T-helper 1 cell (primary cell): Measurements from ENCODE around the gene GCSAM.
A peak's percentile ranks its signal among the peaks of the same experiment; 100 is the strongest.

Experiments used
- DNase-seq, 5 donors: peaks; one replicate each; pipeline ENCODE4 v3.0.0-alpha.2; 2012 to 2020
- total RNA-seq, 4 donors: gene quantifications; one replicate each; lab custom pipeline; 2026; lab: John Stamatoyannopoulos, UW

The GCSAM gene, protein sequence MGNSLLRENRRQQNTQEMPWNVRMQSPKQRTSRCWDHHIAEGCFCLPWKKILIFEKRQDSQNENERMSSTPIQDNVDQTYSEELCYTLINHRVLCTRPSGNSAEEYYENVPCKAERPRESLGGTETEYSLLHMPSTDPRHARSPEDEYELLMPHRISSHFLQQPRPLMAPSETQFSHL
- total RNA-seq: 26.7 to 60.5 (median 38.4) reads per million in 4 donors

- peak; percentile 25 to 84 (median 62) for DNase-seq
Measured at GRCh38 chr3:112132975-112133448, at the start of gene GCSAM. TSS of gene GCSAM (minus strand) at chr3:112133248. CDS start at chr3:112133120, 128 bp downstream.

DNA sequence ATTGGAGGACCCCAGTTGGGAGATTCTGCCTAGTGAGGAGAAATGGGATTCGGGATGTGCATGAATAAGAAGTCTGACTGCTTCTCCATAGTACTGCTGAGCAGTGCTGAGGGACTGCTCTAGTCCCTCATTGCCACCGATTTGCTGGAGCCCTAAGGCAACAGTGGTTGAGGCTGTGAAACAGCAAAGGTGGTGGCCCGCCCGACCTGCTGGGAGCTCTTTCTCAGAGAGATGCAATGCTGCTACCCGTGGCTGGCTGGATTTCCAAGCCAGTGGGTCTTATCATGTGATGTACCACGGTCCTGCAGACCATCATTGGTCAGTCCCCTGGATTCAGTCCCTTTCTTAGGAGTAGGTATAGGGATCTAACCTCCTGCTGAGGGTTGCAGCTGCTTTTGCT lies 42.6 kb upstream of the GCSAM start:
- DNase-seq: no peak

DNA sequence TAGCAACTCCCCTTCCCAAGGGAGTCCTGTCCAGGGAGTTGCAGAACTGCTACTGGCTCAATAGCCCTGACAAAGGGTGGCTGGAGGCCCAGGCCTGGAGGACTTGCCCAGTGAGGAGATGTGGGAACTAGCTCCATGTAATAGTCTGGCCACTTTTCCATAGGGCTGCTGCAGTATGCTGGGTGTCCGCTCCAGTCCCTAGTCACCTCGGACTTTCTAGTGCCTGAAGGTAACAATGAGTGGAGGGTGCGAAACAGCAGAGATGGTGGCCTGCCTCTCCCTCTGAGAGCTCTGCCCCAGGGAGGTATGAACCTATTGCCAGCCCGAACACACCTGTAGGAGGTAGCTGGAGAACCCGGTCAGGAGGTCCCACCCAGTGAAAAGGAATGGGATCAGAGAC lies 42.0 kb upstream of the GCSAM start:
- DNase-seq: no peak

DNA sequence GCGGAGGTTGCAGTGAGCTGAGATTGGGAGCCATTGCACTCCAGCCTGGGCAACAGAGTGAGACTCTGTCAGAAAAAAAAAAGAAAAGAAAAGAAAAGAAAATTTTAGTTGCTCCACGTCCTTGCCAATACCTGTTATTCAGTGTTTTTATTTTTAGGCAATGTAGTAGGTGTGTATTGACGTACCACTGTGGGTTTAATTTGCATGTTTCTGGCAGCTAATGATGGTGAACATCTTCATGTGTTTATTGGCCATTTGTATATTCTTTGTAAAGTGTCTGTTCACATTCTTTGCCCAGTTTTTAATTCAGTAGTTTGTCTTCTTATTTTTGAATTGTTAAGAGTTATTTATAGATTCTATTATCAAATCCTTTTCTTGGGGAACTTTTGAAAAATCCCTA lies 38.1 kb upstream of the GCSAM start:
- no peak for DNase-seq

- DNase-seq: no peak
Measured at GRCh38 chr3:112170046-112170445, 37.0 kb upstream of the GCSAM start.

DNA sequence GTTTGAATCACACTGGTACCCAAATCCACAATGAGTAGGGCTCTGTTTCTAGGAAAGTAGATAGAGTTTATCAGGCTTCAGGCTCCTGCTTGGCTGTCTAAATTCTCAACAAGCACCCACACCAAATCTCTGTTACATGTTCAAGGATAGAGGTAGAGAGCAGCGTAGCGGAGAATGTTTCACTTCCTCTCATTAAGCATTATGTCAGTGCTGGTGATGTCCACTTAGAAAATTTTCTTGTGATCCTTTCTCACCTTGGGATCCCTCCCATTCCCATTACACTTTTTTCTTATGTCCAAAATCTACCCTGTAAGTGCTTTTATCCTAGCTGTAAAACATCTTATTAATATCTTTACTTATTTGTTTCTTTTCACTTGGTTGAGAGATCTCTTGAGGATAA lies 34.7 kb upstream of the GCSAM start:
- DNase-seq: no peak

DNA sequence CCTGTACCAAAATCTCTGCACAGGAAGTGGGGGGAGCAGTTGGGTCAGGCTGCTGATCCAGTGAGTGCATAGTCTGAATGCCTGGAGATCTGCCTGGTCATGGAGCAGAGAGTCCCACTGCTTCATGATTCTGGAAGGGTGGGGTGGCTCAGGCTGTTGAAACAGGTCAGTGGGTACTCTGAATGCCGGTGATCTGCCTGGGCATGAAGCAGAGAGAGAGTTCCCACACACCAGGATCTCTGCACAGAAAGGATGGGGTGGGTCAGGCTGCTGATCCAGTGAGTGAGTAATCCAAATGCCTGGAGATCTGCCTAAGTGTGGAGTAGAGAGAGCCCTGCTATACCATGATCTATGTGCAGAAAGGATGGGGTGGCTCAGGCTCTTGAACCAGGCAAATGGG lies 16.1 kb upstream of the GCSAM start:
- no peak for DNase-seq

GRCh38 chr3:112143689-112144088 lies 10.6 kb upstream of the GCSAM start:
- DNase-seq: peak in 1 of 5 donors; percentile 23

DNA sequence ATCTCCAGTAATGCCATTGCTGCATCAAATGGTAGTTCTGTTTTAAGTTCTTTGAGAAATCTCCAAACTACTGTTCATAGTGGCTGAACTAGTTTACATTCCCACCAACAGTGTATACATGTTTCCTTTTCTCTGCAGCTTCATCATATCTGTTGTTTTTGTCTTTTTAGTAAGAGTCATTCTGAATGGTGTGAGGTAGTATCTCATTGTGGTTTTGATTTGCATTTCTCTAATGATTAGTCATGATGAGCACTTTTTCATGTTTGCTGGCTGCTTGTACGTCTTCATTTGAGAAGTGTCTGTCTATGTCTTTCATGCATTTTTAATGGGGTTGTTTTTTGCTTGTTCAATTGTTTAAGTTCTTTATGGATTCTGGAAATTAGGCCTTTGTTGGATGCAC lies 10.2 kb upstream of the GCSAM start:
- DNase-seq: peak in 1 of 5 donors; percentile 61

DNA sequence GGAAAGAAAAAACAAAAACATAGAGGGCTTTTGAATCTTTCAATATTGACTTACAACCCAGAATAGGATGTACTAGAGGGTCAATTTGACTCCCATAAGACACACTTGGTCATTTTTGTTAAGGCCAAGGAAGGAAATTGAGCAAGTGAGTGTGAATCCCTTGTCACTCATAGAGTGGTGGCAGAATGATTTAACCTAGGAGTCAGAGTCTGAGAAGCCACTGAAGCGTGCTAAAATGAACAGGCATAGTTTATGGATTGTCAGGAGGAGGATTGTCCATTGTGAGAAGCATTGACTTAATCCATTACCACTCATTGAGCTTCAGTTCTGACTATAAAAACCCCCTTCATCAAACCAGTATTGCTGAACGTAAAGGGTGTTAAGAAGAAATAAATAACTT lies 8.2 kb upstream of the GCSAM start:
- no peak for DNase-seq

DNA sequence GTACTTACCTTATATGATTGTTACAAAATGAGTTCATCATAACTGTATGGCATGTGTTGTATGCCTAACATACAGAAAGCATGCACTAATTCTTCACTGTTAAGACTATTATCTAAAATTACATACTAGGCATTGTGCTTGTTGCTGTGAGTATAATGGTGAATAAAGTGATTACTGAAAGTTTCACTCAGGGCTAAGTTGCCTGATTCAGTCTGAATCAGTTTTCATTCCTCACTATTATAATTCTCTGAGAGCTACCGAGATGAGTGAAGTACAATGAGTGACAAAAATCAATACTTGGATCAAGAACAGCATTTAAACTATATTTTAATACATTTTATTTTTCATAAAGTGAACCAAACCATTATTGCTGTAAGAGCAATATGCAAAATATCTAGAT lies 7.5 kb upstream of the GCSAM start:
- no peak for DNase-seq

GRCh38 chr3:112138219-112138969 lies 5.3 kb upstream of the GCSAM start:
- no peak for DNase-seq

DNA sequence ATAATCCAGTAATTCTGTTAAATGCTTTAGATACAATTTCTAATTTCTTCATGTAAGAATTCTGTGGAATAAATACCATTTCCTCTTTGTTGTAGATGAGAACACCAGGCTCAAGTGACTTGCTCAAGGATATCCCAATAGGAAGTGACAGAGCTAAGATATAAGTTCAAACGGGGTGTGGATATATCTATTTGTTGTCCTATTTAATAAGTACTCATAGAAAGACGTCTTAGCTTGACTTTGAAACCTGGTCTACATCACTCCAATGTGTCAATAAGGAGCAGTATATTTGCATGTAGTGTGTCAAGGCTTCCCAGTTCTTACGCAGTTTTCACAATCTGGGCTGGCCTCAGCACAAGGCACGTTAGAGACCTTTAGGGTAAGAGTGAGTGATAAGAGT lies 4.7 kb upstream of the GCSAM start:
- no peak for DNase-seq

GRCh38 chr3:112136959-112137693 lies 4.1 kb upstream of the GCSAM start:
- peak in 1 of 5 donors; percentile 50 for DNase-seq

DNA sequence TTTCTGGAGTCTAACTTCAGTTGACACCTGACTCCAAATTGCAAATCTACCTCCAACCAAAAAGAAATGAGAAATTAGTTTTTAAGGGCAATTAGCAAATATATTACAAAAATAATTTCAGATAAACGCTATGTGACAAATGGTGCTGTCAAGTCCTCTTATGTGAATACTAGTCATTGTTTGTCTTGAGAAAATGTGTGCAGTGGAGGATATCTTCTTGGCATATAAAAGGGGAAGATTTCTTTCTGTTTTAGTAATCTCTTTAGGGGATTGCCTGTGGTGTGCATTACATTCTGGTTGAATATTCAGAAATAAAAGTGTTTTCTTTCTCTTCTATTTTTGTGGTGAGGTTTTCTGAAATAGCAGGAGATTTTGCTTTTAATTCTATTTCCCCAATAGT lies 3.0 kb upstream of the GCSAM start:
- DNase-seq: no peak

GRCh38 chr3:112134335-112135124 lies 1.5 kb upstream of the GCSAM start:
- peak in 1 of 5 donors; percentile 21 for DNase-seq

- no peak for DNase-seq
Measured at GRCh38 chr3:112133626-112134334, 732 bp upstream of the GCSAM start.

DNA sequence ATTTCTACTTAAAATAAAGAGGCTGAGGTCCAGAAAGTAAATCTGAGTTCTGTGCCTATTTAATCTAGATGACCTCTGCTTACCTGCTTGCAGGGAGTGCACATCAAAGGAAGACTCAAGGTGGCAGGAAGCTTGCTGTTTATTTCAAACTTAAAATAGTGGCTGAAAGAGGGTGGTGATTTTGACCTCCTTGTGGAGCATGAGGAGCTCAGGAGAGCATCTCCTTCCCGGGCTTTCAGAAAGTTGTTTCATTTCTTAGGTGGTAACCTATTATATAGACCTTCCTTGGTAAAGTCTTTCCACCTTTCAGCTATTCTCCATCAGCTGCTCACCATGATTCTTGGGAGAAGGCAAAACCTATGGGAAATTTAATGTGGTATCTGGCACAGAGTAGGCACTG lies 494 bp downstream of the GCSAM start:
- no peak for DNase-seq

DNA sequence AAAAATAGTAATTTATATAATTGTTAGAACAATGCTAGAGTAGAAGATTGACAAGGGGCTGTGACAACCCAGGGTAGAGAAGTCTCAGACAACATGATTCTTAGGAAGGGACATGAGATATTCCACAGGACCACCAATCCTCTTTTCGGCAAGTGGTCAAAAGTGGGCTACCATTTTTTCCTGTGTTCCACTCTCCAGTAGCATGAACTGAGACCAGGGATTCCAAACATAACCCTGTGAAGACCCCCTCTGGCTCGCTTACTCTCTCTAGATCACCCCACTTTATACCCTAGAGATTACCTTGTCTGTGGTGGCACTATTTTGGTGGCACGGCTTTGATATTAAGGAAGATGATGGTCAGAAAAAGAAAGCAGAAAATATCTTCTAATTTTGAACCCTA lies 960 bp downstream of the GCSAM start:
- no peak for DNase-seq

- DNase-seq: no peak
Measured at GRCh38 chr3:112131111-112131510, 1.9 kb downstream of the GCSAM start.

DNA sequence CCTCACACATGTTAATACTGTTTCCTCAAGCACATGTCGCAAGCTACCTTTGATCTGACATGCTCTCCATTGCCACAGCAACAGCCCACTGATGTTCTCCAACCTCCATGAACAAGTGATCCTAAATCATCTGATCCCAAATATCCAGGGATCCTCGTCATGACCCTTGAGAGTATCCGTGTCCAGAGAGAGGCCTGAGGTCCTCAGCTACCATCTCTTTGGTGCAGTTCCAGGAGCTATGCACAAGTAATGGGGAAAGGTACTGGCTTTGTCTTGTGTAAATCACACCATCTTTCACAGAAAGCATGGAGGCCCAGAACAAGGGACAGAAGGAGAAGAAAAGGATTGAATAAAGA lies 2.4 kb downstream of the GCSAM start:
- DNase-seq: no peak

DNA sequence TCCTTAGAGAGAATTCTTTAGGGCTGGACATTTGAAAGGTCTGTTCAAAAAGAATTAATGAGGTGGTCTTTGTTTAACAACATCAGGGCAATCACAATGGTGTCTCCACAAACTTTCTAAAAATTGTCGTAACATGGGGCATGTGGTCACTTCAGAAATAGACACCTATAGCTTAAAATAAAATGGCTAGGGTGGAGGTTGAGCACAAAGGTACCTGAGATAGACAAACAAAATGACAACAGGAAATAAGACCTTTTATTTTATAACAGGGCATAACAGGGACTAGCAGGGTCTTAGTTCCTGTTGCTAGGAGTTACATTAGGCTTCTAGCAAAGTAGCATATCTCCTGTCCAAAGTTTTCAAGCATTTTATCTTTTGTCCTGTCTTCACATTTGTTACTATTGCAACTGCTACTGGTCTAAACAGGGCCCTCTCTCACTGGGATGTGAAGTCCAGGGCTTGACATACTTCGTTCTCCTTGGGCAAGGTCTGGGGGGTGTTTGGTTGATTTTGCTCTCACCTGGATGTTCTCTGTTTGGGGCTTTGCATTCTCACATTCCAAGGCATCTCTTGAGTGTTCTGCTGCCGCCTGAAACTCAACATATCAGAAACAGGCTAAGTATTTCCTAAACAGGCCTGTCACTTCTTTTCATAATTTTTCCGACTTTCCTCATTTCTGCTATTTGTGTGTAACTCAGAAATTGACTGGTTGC lies 3.0 kb downstream of the GCSAM start:
- no peak for DNase-seq
